LNCAP (cell line): ENCODE measurements around the gene TULP3.

Experiments used
- TF ChIP-seq, protein P1 (sequence below): fragments of 450-650 bp; IDR thresholded peaks from 2 replicates; pipeline ENCODE4 v1.5.1; 2017; ENCODE audit warnings: mild to moderate bottlenecking

TULP3 gene, protein sequence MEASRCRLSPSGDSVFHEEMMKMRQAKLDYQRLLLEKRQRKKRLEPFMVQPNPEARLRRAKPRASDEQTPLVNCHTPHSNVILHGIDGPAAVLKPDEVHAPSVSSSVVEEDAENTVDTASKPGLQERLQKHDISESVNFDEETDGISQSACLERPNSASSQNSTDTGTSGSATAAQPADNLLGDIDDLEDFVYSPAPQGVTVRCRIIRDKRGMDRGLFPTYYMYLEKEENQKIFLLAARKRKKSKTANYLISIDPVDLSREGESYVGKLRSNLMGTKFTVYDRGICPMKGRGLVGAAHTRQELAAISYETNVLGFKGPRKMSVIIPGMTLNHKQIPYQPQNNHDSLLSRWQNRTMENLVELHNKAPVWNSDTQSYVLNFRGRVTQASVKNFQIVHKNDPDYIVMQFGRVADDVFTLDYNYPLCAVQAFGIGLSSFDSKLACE

DNA sequence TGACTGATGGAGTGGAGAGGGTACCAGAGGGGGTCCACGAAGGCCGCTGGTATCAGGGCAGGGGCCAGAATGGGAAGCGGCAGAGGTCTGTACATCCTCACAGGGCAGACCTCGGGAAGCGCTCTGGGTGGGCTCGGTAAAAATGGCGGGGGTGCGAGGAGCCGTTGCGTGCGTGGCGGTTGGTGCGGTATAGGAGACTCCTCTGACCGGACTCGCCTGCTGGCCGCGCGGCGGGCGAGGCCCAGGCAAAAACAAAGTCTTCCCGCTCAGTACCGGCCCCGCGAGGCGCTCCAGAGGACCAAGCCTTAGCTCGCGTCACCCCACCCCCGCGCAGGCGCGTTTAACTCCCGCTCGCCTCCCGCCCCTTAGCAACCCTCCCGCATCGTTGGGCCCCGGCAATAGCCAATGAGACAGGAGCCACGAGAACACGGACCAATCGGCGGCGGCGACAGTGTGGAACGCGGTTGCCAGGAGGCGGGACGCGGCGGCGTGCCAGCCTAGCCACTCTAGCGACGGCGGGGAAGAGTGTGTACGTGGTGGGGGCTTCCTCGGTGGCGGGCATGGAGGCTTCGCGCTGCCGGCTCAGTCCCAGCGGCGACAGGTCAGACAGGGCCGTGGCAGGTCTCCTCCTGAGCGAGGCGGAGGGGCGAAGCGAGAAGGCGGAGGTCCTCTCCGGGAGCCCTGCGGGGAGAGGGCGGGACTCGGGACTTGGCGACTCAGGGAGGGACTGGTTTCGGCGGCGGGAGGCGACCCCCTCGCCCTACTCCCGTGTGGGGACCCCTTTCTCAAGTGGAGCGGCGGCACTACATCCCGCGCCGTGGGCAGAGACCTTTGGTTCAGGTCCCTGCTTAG lies at the start of gene TULP3:
Gene TULP3, plus strand, starts transcription at position 504 of the 852 bp plus-strand sequence. Its CDS starts 57 bp downstream, at position 561.
- TF ChIP-seq, protein P1, sequence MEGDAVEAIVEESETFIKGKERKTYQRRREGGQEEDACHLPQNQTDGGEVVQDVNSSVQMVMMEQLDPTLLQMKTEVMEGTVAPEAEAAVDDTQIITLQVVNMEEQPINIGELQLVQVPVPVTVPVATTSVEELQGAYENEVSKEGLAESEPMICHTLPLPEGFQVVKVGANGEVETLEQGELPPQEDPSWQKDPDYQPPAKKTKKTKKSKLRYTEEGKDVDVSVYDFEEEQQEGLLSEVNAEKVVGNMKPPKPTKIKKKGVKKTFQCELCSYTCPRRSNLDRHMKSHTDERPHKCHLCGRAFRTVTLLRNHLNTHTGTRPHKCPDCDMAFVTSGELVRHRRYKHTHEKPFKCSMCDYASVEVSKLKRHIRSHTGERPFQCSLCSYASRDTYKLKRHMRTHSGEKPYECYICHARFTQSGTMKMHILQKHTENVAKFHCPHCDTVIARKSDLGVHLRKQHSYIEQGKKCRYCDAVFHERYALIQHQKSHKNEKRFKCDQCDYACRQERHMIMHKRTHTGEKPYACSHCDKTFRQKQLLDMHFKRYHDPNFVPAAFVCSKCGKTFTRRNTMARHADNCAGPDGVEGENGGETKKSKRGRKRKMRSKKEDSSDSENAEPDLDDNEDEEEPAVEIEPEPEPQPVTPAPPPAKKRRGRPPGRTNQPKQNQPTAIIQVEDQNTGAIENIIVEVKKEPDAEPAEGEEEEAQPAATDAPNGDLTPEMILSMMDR, result no peak

DNA sequence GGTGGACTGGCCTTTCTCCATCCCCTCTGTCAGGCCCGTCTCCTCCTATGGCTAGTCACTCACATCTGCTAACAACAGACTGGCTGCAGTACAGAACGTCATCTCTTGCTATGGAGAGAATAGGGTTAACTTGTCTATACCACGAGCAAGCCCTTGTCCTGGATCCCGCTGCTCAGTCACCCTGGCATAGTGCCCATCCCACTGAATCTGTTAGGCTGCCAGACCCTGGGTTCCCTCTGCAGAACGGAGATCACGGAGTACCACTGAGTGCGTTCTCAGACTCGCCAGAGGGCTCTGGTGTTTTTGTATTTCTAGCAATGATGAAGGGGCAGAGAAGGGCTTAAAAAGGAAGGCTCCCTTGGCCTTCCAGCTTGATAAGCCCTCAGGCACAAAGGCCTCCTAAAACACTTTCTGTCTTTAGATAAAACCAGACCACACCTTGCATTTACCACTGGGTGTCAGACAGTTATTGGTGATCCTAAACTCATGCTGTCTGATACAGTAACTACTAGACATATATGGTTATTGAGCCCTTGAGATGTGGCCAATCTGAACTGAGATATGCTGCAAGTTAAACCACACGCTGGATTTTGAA lies 49.5 kb upstream of the TULP3 start:
- TF ChIP-seq, protein P1, result no peak

DNA sequence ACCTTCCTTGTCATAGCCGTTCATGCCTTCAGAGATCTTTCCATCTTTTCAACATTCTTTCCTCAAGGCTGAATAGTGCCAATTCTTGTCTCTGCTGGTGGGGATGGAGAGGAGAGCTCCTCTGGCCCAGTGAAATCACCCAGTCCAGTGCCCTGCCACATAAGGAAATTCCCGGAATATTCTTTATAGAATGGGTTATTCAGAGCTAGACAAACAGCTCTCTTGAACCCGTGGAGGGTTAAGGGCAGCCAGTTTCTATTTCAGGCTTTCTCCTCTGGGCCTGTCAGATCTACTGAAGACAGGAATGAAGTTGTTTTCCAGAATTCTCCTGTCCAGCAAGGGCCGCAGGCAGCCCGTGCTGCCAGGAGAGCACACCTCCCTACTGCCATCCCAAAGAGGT lies 47.7 kb upstream of the TULP3 start:
- TF ChIP-seq, protein P1, result no peak

DNA sequence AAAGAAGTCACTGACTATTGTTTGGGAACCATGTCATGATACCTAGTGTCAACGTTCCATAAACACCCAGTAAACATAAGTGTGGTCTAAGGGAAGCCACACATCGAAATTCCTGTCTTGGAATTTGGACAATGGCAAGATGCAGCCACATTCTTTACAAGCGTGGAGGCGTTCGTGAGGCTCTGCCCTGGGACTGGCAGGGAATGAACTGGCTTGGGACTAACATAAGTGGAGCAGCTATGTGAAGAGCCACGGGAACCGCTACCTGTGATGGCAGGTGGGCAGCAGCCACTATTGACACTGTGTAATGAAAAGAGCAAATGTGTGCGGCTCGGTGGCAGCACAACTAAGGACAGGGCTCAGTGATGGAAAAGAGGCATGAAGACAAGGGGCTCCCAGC lies 45.9 kb upstream of the TULP3 start:
- TF ChIP-seq, protein P1, result no peak

DNA sequence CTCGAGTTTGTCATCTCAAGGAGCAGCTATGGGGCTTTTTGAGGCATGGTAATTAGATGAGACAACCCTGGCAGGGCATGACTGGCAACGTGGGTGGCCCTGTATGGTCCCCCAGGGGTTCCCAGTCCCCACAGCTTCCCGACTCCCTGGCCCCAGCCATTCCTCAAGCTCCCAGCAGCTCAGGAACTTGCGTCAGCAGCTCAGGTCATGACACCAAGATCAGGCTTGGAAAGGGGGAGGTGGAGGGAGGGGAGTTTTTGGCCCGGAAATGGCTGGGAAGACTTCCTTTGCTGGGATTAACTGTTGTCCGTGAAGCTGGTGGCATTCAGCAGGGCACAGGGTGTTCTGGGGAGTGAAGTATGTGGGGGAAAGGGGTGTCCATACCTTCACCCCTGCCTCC lies 45.4 kb upstream of the TULP3 start:
- TF ChIP-seq, protein P1, result no peak

GRCh38 chr12:2851931-2852330 lies 38.8 kb upstream of the TULP3 start:
- TF ChIP-seq, protein P1, result no peak

DNA sequence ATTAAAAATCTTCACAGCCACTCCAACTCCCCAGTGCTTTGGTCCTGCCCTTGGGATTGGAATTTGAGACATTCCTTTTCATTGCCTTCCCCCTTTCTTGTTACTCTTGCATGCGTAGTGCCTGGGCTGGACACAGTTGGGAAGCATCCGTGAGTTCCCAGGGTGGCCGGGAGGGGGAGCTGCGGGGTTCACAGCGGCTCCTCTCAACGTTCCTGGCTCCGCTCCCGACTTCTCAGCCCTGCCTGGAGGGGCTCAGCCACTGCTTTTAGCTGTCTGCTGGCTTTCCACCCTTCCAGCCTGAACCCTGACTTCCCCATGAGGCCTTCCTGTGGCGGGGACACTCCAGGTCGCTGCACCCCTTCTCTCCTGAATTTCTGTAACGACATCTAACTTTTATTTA lies 37.1 kb upstream of the TULP3 start:
- TF ChIP-seq, protein P1, result peak; percentile 93
